DMS79 treated with DMSO at 0.1 percent for 48 hours (cell line): ENCODE results near the gene RMND5B.
A peak's percentile ranks its signal among the peaks of the same experiment; 100 is the strongest.

ENCODE experiments used
- DNase-seq: peaks from one replicate; lab custom pipeline; 2025; lab: John Stamatoyannopoulos, UW

The RMND5B gene

DNA sequence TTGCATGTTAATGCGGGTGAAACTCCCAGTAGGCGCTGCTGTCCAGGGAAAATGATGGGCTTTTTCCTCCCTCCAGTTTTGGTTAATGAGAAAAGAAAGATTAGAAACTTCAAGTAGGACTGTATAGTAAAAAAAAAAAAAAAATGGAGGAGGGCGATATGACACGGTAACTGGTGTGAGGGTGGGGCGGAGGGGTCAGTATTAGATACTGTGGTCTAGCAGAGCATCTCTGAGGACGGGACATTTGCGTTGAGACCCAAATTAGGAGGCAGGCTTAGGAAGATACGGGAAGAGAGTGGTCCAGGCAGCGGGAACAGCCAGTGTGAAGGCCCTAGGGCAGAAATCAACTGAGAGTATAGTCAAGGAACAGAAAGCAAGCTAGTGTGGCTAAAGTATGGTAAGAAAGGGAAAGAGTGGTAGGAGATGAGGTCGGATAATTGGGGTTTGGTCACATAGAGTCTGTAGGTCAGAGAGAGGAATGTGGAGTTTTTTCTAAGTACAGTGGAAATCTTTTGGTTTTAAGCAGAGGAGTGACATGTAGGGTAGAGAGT lies 707 bp downstream of the RMND5B start:
- no peak for DNase-seq

- DNase-seq, result no peak
Measured at GRCh38 chr5:178136990-178137389, 6.2 kb downstream of the RMND5B start.

DNA sequence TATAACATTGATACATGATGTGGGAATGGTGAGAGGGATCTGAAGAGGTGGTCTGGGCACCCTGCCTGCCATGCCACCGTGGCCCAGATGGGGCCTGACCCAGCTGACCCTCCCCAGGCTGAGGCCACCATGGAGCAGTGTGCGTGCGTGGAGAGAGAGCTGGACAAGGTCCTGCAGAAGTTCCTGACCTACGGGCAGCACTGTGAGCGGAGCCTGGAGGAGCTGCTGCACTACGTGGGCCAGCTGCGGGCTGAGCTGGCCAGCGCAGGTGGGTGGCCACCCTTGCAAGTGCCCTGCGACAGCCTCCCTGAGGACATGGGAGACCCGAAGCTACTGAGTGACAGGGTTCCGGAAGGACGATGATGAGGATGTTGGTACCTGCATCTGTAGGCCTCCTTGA lies 7.2 kb downstream of the RMND5B start:
- DNase-seq, result no peak

DNA sequence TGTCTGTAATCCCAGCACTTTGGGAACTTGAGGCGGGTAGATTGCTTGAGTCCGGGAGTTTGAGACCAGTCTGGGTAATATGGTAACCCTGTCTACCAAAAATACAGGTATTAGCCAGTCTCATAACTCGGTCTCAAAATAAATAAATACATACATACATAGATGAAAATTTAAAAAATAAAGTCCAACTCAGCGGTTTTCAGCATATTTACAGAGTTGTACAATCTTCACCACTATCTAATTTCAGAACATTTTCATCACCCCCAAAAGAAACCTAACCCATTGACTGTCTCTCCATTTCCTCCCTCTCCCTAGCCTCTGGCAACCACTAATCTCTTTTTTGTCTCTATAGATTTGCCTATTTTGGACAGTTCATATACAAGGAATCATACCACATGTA lies 10.7 kb downstream of the RMND5B start:
- DNase-seq, result no peak

GRCh38 chr5:178142642-178143041 lies 11.8 kb downstream of the RMND5B start:
- DNase-seq, result no peak

- no peak for DNase-seq
Measured at GRCh38 chr5:178143246-178143645, 12.4 kb downstream of the RMND5B start.

DNA sequence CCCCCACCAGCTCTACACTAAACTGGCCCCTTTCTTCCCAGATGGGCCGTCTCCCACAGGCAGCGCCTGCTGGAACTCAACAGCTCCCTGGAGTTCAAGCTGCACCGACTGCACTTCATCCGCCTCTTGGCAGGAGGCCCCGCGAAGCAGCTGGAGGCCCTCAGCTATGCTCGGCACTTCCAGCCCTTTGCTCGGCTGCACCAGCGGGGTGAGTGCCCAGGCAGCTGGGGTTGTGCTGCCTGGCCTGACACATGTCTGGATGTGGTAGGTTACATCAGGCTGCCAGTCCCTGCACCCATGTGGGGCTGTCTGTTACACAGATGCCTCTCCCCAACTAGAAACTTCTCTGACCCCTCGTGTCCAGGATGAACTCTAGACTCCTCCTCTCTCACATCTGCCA lies 13.1 kb downstream of the RMND5B start:
- no peak for DNase-seq

- DNase-seq, result peak; percentile 4
Measured at GRCh38 chr5:178145965-178146820, 15.4 kb downstream of the RMND5B start.

GRCh38 chr5:178147406-178147805 lies 16.6 kb downstream of the RMND5B start:
- DNase-seq, result no peak

DNA sequence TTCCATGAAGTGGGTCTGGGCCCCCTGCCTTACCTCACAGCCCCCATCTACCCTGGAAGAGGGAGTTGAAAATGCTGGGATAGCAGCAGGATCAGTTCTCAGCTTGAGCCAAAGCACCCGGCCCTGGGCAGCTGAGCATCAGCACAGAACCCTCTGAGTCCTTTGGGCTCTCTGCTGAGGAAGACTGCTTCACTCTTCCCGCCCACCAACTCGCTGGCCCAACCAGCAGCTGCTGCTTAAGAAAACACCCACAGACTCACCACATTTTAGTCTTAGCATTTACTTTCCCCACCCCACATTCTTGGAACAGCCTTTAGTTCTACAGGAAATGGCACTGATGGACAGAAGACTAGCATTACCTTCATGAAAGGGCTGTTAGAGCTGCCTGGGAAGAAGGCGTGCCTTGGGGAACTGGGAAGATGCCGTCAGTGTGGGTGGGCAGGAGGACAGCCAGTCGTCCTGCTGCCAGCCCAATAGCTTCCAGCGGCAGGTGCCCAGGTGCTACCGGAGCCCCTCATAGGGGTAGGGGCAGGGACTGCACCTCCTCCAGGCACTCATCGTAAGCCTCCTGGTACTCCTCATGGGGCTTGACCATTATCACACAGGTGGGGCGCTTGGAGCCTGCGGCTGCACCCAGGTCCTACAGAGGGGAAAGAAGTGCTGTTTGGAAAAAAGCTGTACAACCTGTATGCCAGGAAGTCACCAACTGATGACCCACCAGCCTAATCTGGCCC lies 18.6 kb downstream of the RMND5B start:
- DNase-seq, result no peak

- no peak for DNase-seq
Measured at GRCh38 chr5:178150977-178151734, 20.3 kb downstream of the RMND5B start.

- DNase-seq, result no peak
Measured at GRCh38 chr5:178152491-178153444, 22.0 kb downstream of the RMND5B start.

- DNase-seq, result peak; percentile 82
Measured at GRCh38 chr5:178153530-178154340, 22.9 kb downstream of the RMND5B start, which contains the start of gene NHP2. Gene NHP2, minus strand, starts transcription at chr5:178153885. Its CDS starts 68 bp downstream, at chr5:178153817.

GRCh38 chr5:178155065-178155464 lies 24.3 kb downstream of the RMND5B start:
- DNase-seq, result no peak

DNA sequence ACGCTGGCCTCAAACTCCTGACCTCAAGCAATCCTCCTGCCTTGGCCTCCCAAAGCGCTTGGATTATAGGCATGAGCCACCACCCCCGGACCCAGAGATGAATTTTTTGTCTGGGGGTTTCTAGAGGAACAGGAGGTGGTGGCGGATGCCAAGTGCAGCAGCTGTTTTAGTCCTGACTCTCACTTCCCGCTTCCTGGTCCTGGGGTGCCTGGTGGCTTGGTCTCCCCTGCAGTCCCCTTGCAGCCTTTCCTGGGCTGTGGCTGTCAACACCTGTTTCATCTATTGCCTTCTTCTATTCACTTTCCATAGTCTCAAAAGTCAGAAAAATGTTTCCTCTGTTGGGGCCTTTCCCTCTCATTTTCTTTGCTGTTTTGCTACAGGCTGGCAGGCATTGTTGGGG lies 29.4 kb downstream of the RMND5B start:
- no peak for DNase-seq

DNA sequence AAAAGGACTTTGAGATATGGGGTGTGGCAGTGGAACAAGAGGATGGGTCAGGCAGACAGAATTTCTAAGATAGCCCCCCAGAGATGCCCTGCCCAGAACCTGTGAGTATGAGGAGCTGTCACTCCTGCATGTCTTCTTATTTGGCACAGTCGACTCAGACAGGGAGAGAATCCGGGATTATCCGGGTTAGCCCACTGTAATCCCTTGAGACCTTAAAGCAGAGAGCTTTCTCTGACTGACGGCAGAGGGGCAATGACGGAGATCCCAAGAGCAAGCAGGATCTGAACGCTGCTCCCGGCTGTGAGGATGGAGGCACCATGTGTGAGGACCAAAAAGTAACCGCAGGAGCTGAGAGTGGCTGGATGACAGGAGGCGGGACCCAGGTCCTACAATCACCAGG lies 31.7 kb downstream of the RMND5B start:
- no peak for DNase-seq

DNA sequence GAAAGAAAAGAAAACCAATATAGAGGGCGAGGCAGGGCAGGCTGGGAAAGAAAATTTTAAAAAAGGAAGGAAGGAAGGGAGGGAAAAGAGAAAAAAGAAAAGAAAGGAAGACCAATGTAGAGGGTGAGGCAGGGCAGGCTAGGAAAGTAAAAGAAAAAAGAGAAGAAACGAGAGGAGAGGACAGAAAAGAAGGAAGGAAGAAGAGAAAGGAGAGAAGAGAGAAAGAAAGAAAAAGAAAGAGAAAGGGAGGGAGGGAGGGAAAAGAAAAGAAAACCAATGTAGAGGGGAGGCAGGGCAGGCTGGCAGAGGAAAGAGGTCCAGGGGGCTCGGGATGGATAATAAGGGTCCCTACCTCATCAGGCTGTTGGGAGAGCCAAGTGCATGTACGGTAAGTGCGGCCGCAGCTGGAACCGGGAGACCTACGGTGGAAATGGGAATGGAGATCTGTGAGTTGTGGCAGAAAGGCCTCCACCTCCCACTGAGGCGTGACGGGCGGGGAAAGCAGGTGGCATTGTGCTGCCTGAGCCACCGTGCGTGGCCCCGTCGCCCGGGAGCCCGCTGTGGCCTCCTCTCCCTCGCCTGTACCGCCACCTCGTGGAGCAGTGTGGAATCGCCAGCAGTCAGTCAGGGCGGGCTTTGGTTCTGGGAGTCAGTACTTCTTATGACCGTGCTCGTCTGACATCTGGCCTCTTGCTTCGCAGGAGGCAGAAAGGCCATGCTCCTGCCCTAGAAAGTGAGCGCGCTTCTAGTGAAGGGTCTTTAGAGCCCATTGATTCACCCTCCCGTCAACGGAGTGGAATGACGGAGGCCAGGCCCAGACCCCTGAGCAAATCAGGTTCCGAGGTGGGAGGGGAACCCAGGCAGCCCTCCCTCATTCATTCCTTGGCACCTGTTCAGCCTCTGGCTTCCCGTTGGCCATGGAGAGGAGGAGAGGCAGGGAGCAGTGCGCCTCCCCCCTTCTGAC lies 33.2 kb downstream of the RMND5B start:
- DNase-seq, result peak; percentile 87

- DNase-seq, result no peak
Measured at GRCh38 chr5:178165581-178165980, 34.8 kb downstream of the RMND5B start.

- DNase-seq, result no peak
Measured at GRCh38 chr5:178170455-178170854, 39.6 kb downstream of the RMND5B start.
